Activated CD4-positive, alpha-beta memory T cell treated with anti-CD3 and anti-CD28 coated beads for 36 hours (primary cell): ENCODE results near the gene LRP8. TPM values are rescaled to one million over a fixed set of nuclear protein-coding genes. Genes with fewer than 3 reads are reported as not detected.

Experiments
- CTCF ChIA-PET: fragments of 350-600 bp; sonication (Branson Sonifier 250); formaldehyde crosslinking; loops from one replicate; lab custom pipeline; 2021; ENCODE audit warnings: antibody characterized with exemption, inconsistent platforms; lab: Charles Lee
- POLR2A ChIA-PET: fragments of 350-600 bp; sonication (Branson Sonifier 250); formaldehyde crosslinking; loops from one replicate; lab custom pipeline; 2021; ENCODE audit warnings: antibody characterized with exemption; lab: Charles Lee
- DNase-seq: peaks from one replicate; pipeline ENCODE4 v3.0.0-alpha.2; 2020
- H3K27ac Mint-ChIP-seq: one replicate; pipeline ENCODE4 v1.8.0; 2021; ENCODE audit warnings: mixed read lengths
- H3K27me3 Mint-ChIP-seq: one replicate; pipeline ENCODE4 v1.8.0; 2021; ENCODE audit warnings: mixed read lengths
- H3K36me3 Mint-ChIP-seq: one replicate; pipeline ENCODE4 v1.8.0; 2021; ENCODE audit warnings: mixed read lengths
- H3K4me1 Mint-ChIP-seq: one replicate; pipeline ENCODE4 v1.8.0; 2021; ENCODE audit warnings: low read depth, mixed read lengths
- H3K4me3 Mint-ChIP-seq: one replicate; pipeline ENCODE4 v1.8.0; 2021; ENCODE audit warnings: mild to moderate bottlenecking, mixed read lengths
- H3K9me3 Mint-ChIP-seq: one replicate; pipeline ENCODE4 v1.8.0; 2021; ENCODE audit warnings: mixed read lengths
- intact Hi-C: fragments of 100-400 bp; cut with micrococcal nuclease; formaldehyde crosslinking; loops from one replicate; pipeline ENCODE4 v1.15.1; 2023
- total RNA-seq, 2 experiments: library from RNA; stranded (reverse); gene quantifications; one replicate each; pipeline ENCODE4 v1.2.3, GENCODE V29; 2021

LRP8 gene
- total RNA-seq, 2 experiments from 2014 or later: 38.6 to 38.8 TPM

DNA sequence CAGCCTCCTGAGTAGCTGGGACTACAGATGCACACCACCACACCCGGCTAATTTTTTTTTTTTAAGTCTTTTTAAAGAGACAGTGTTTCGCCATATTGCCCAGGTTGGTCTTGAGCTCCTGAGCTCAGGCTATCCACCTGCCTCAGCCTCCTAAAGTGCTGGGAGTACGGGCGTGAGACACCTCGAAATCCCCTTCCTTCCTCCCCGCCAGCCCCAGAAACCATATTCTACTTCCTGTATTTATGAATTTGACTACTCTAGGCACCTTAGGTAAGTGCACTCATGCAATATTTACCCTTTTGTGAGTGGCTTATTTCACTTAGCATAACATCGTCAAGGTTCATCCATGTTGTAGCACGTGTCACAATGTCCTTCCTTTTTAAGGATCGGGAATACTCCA is 6.9 kb upstream of the LRP8 start:
- no peak overlapping the region for H3K27ac Mint-ChIP-seq
- peak; percentile 5 for DNase-seq
- H3K4me1 Mint-ChIP-seq: peaks cover 12% of the 10 kb centered on the region
- POLR2A ChIA-PET: interaction anchor here (0.7 kb wide), 1 partner anchor 8 kb away, joined by 4 read pairs; no protein-coding TSS in a partner anchor
- H3K27me3 Mint-ChIP-seq: no peaks in the 10 kb centered on the region
- H3K9me3 Mint-ChIP-seq: no peaks in the 10 kb centered on the region
- intact Hi-C loops: no loop called here
- H3K4me3 Mint-ChIP-seq: no peak overlapping the region
- H3K36me3 Mint-ChIP-seq: no peaks in the 10 kb centered on the region
- CTCF ChIA-PET: interaction anchor here (1.9 kb wide), 1 partner anchor 58 kb away, joined by 5 read pairs; no protein-coding TSS in a partner anchor

DNA sequence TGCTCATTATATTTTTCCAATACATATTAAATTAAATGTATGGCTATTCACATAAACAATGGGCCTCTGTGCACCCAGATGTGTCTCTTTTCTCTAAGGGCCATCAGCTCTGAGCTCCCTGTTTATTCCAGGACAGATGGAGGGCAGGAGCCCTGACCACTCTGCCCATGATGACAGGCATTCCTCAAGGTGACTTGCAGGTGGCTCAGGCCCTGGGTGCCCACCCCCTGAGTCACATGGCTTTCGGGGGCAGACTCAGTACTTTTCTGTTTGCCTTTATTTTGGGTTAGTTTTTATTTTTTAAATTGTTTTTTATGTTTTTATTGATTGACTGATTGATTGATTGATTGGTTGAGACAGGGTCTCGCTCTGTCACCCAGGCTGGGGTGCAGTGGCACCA is 6.4 kb upstream of the LRP8 start:
- ChIA-PET POLR2A (interaction anchor here (0.7 kb wide), 1 partner anchor 8 kb away, joined by 4 read pairs; no protein-coding TSS in a partner anchor), CTCF (interaction anchor here (1.9 kb wide), 1 partner anchor 59 kb away, joined by 5 read pairs; no protein-coding TSS in a partner anchor)
- intact Hi-C loops: no loop called here
- H3K27me3 Mint-ChIP-seq: no peaks in the 10 kb centered on the region
- H3K9me3 Mint-ChIP-seq: no peaks in the 10 kb centered on the region
- no peaks in the 10 kb centered on the region for H3K36me3 Mint-ChIP-seq
- no peak for DNase-seq
- no peak overlapping the region for H3K27ac Mint-ChIP-seq
- H3K4me1 Mint-ChIP-seq: peaks cover 14% of the 10 kb centered on the region
- H3K4me3 Mint-ChIP-seq: no peak overlapping the region

DNA sequence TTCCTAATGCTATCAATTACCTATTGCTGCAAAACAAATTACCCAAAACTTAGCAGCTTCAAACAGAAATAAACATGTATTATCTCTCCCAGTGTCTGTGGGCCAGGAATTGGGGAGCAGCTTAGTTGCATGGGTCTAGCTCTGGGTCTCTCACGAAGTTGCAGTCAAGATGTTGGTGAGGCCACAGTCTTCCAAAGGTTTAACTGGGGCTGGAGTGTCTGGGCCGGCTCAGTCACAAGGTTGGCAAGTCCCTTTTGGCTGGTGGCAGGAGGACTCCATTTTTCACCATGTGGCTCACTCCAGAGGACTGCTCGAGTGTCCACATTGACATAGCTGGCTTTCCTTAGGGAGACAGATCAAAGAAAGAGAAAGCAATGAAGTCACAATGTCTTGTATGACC is 5.0 kb upstream of the LRP8 start:
- no peak overlapping the region for H3K27ac Mint-ChIP-seq
- no peak overlapping the region for H3K4me3 Mint-ChIP-seq
- H3K9me3 Mint-ChIP-seq: no peaks in the 10 kb centered on the region
- CTCF ChIA-PET: no interaction called here
- no peaks in the 10 kb centered on the region for H3K36me3 Mint-ChIP-seq
- no peaks in the 10 kb centered on the region for H3K27me3 Mint-ChIP-seq
- peaks cover 15% of the 10 kb centered on the region for H3K4me1 Mint-ChIP-seq
- intact Hi-C loops: no loop called here
- DNase-seq: peak; percentile 1
- POLR2A ChIA-PET: no interaction called here

DNA sequence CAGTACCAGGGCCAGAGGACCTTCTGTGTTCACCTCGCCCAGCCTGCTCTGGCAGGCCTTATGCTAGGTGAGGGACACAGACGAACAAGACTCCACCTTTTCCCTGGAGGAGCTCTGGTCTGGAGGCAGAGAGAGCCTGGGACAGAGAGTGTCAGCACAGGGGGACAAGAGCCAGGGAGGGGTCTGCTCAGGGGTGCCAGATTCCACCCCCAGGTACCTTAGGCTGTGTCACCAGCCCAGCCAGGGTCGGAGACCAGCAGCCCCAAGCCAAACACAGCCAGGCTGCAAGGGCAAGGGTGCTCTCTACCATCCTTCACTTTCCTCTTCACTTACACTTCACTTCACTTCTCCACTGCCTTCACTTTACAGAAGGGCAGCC is 4.3 kb upstream of the LRP8 start:
- intact Hi-C loops: no loop called here
- DNase-seq: no peak
- CTCF ChIA-PET: no interaction called here
- H3K27me3 Mint-ChIP-seq: no peaks in the 10 kb centered on the region
- no peak overlapping the region for H3K27ac Mint-ChIP-seq
- peaks cover 1% of the 10 kb centered on the region for H3K36me3 Mint-ChIP-seq
- no peaks in the 10 kb centered on the region for H3K9me3 Mint-ChIP-seq
- H3K4me1 Mint-ChIP-seq: peaks cover 15% of the 10 kb centered on the region
- H3K4me3 Mint-ChIP-seq: no peak overlapping the region
- POLR2A ChIA-PET: no interaction called here

DNA sequence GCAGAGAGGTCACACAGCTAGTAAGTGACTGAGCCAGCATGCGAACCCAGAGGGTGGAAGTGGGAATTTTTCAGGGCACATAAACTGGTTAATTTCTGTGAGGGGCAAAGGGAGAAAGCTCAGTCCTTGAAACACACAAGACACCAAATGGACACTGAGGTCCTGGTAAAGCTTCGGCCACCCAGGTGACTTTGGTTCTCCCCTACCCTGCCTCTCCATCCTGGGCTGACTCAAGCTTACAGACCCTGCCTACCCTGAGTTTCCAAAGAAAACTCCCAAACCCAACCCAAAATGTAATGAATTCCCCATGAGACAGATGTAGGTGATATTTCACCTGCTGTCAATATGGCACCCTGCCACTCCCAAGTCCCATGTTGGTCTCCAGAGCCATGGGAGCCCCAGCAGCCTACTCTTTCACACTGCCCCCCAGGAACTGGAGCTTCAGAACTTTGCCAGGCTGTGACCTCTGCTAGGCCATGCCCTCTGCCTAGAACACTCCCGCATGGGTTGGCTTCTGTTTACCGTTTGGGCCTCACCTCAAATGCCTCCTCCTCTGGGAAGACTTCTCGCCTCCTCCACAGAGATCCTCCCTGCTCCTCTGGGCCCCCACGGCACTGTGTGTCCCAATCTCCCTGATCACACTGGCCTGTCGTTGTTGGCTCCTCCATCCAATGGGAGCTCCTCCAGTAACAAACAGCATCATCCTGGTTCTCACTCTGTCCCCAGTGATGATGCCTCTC is 3.7 kb upstream of the LRP8 start:
- CTCF ChIA-PET: no interaction called here
- POLR2A ChIA-PET: no interaction called here
- Mint-ChIP-seq H3K4me3 (no peak overlapping the region), H3K27ac (no peak overlapping the region), H3K36me3 (peaks cover 3% of the 10 kb centered on the region), H3K9me3 (no peaks in the 10 kb centered on the region), H3K4me1 (peaks cover 15% of the 10 kb centered on the region), H3K27me3 (no peaks in the 10 kb centered on the region)
- no peak for DNase-seq
- intact Hi-C loops: no loop called here

DNA sequence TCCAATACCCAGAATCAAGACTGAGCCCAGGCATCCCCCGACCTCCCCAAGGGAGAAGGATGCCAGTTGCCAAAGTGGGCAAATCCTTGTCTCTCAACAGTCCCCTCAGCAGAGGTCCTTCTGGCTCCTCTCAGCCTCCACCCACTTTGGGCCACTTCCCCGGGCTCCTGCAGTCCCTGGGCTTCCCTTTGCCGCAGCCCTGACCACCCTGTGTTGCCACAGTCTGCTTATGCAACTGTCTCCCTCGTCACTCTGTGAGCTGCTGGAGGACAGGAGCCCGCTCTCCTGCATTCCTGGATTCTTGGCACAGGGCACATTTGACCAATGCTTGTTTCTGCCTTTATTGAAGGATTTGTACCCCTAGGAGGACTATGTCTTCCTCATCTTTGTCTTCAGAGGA is 2.9 kb upstream of the LRP8 start:
- no peaks in the 10 kb centered on the region for H3K27me3 Mint-ChIP-seq
- intact Hi-C loops: no loop called here
- ChIA-PET CTCF (no interaction called here), POLR2A (no interaction called here)
- H3K9me3 Mint-ChIP-seq: no peaks in the 10 kb centered on the region
- H3K4me3 Mint-ChIP-seq: no peak overlapping the region
- peaks cover 7% of the 10 kb centered on the region for H3K36me3 Mint-ChIP-seq
- peaks cover 17% of the 10 kb centered on the region for H3K4me1 Mint-ChIP-seq
- DNase-seq: no peak
- no peak overlapping the region for H3K27ac Mint-ChIP-seq

DNA sequence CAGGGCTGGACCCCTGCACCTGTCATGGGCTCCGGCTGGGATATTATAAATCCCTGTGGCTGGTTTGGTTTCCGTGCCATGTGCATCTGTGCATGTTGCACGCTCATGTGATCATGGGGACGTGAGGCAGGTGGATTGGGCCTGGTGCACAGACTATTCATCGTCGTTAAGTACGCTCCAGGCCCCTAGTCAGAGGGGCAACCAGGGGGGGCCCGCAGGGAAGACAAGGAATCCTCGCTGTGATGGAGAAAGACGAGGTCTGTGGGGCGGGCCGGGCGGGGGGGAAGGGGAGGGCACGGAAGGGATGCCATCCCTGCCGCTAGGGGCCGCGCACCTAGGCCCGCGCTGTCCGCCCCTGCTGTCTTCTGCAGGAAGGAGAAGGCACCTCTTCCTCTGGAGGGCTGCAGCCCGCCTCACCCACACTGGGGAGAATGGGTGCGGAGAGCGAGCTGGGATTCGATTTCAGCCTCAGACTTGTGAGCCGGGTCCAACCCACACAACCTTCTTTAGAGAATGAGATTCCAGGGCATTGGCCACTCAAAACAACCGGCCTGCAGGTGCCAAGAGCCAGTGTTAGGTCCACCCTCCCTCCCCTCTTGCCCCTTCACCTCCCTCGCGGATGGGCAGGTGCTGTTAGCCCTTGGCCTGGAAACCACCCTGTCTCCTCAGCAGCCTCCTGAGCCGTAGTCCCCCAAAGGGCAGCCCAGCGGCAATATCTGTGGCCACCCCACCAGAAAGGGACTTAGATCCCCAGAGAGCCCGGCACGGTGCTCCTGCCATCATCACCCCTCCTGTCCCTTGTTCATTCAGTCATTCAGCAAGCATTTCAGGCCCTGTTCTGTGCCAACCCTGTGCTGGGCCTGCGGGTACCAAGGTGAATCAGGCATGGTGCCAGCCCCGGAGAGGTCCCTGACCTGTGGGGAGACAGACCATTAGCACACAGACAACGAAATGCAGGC is 950 bp upstream of the LRP8 start:
- intact Hi-C loops: loop anchor here (1.0 to 5.0 kb wide), 3 partner anchors 39 to 618 kb away; partner anchors contain the start of genes CPT2, IFT25 and LRRC42
- Mint-ChIP-seq H3K4me3 (peak overlapping the region; percentile 94), H3K4me1 (peaks cover 19% of the 10 kb centered on the region), H3K27me3 (no peaks in the 10 kb centered on the region), H3K36me3 (peaks cover 21% of the 10 kb centered on the region), H3K9me3 (no peaks in the 10 kb centered on the region), H3K27ac (peak overlapping the region; percentile 88)
- CTCF ChIA-PET: no interaction called here
- POLR2A ChIA-PET: no interaction called here
- DNase-seq: peak; percentile 41

DNA sequence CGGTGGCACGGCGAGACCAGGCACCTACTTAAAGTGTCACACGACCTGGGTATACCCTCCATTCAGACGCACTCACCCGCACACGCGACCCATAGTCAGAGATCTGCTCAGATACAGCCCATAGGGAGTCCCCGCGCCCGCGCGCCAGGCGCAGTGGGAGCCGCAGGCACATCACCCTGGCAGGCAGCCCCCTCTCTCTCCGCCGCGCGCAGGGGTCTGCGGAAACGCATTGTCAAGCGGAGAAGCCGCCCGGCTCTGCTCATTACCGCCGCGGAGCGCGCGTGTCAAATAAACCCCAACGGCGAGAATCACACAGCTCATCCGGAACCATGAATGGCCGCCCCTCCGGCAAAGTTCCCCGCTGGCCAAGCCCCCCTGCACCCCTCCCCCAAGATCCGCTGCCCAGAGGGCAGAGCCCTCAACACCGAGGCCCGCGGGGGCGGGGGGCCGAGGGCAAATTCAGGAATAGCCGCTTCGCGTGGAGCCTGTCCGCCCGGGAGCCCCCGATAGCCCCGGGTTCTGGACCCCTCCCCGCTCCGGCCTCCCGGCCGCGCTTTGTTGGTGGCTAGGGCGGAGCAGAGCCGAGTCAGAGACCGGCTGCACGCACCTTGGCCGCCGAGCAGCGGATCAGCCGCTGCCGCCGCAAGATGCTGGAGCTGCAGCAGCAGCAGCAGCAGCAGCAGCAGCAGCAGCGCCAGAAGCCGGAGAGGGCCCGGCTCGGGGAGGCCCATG is 522 bp downstream of the LRP8 start:
- intact Hi-C loops: loop anchor here (2.0 to 5.0 kb wide), 4 partner anchors 89 to 725 kb away; partner anchors contain the start of genes CPT2, IFT25, LRRC42 and MAGOH
- ChIA-PET POLR2A (interaction anchor here (0.6 to 2.1 kb wide), 7 partner anchors 14 to 773 kb away, joined by 3 to 8 read pairs (median 3); no protein-coding TSS in a partner anchor), CTCF (interaction anchor here (1.6 to 2.6 kb wide), 4 partner anchors 33 to 66 kb away, joined by 4 to 10 read pairs (median 6); no protein-coding TSS in a partner anchor)
- H3K36me3 Mint-ChIP-seq: peaks cover 25% of the 10 kb centered on the region
- no peaks in the 10 kb centered on the region for H3K9me3 Mint-ChIP-seq
- H3K27me3 Mint-ChIP-seq: no peaks in the 10 kb centered on the region
- peak; percentile 64 for DNase-seq
- H3K4me3 Mint-ChIP-seq: peak overlapping the region; percentile 95
- peaks cover 19% of the 10 kb centered on the region for H3K4me1 Mint-ChIP-seq
- peak overlapping the region; percentile 97 for H3K27ac Mint-ChIP-seq

DNA sequence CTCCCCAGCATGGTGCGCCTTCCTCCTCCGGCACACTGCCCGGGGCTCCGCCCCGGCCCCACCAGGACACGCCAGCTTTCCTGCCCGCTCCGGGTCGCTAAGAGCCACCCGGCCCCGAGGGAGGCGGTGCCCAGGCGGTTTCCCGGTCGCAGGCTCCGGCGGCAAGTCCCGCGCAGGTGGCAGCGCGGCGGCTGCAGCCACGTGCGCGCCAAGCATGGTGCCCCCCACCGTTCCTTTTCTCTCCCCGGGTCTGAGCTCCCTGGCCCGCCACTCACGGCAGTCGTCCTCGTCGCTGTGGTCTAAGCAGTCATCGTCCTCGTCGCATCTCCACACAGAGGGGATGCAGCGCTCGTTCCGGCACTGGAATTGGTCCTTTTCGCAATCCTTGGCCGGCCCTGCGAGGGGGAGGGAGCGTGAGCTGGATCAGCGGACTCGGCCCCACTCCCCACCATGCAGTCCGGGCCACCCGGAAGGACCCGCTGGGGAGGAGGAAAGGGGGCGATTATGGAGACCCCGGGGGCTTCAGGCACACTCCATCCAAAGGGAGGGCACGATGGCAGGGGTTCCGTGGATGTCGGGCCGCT is 1.2 kb downstream of the LRP8 start:
- intact Hi-C loops: loop anchor here (1.0 to 5.0 kb wide), 7 partner anchors 32 to 726 kb away; partner anchors contain the start of genes CPT2, IFT25, LRRC42 and MAGOH
- H3K36me3 Mint-ChIP-seq: peaks cover 30% of the 10 kb centered on the region
- H3K4me1 Mint-ChIP-seq: peaks cover 23% of the 10 kb centered on the region
- peak overlapping the region; percentile 97 for H3K27ac Mint-ChIP-seq
- ChIA-PET POLR2A (interaction anchor here (0.8 to 2.1 kb wide), 11 partner anchors 8 to 129 kb away, joined by 3 to 8 read pairs (median 4); no protein-coding TSS in a partner anchor), CTCF (interaction anchor here (1.2 to 2.6 kb wide), 6 partner anchors 32 to 86 kb away, joined by 4 to 10 read pairs (median 5); no protein-coding TSS in a partner anchor)
- DNase-seq: no peak
- H3K27me3 Mint-ChIP-seq: no peaks in the 10 kb centered on the region
- no peaks in the 10 kb centered on the region for H3K9me3 Mint-ChIP-seq
- peak overlapping the region; percentile 95 for H3K4me3 Mint-ChIP-seq

DNA sequence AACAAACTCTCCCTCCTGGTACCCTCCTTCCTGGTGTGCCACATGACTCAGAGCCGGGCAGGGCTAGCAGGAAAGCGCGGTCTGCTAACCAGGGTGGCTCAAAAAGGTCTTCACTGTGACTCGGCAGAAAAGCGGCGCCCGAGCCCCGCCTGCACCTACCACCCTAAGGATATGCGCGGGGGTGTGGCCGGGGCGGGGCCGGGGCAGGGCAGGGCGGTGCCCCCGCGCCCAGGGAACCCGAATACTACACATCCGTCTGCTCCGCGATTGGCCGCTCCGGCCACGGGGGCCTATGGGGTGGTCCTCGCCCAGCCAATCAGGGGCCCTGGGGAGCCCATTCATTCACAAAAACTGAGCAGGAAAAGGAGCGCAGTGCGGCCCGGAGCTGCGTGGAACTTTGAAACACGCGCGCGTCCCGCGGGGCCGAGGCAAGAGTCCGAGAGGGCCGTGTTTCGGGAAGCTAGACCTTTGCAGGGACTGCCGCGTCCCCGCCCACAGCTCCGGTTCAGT is 1.7 kb downstream of the LRP8 start:
- no peaks in the 10 kb centered on the region for H3K9me3 Mint-ChIP-seq
- H3K36me3 Mint-ChIP-seq: peaks cover 33% of the 10 kb centered on the region
- peak overlapping the region; percentile 97 for H3K27ac Mint-ChIP-seq
- POLR2A ChIA-PET: interaction anchor here (0.8 to 2.1 kb wide), 11 partner anchors 8 to 129 kb away, joined by 3 to 8 read pairs (median 4); no protein-coding TSS in a partner anchor
- H3K4me1 Mint-ChIP-seq: peaks cover 23% of the 10 kb centered on the region
- H3K4me3 Mint-ChIP-seq: peak overlapping the region; percentile 95
- no peaks in the 10 kb centered on the region for H3K27me3 Mint-ChIP-seq
- CTCF ChIA-PET: interaction anchor here (1.2 to 2.6 kb wide), 6 partner anchors 32 to 87 kb away, joined by 4 to 10 read pairs (median 5); no protein-coding TSS in a partner anchor
- peak; percentile 98 for DNase-seq
- intact Hi-C loops: loop anchor here (1.0 to 5.0 kb wide), 7 partner anchors 32 to 727 kb away; partner anchors contain the start of genes CPT2, IFT25, LRRC42 and MAGOH
